ENCODE results near the gene CRISPLD2. TPM values are rescaled to one million over a fixed set of nuclear protein-coding genes. Genes with fewer than 3 reads are reported as not detected.

Gene CRISPLD2
- total and polyA plus RNA-seq, 9 of the 15 experiments (the other 6 are each of a cell fraction or from before 2014, with no cell fraction given): 0.03 to 0.24 (median 0.04) TPM; not detected in 4

GRCh38 chr16:84863481-84863814 is 43.7 kb downstream of the CRISPLD2 start:
- peaks cover 62 to 85% of the 10 kb centered on the region in 2 experiments for H3K27me3 ChIP-seq (ENCODE audit: control insufficient read depth in 2 of 2, insufficient read depth in 2 of 2, low read length in 2 of 2)
- H3K4me2 ChIP-seq (ENCODE audit: insufficient read depth, low read length): no peak overlapping the region
- no peaks in the 10 kb centered on the region for H3K9me1 ChIP-seq (ENCODE audit: control insufficient read depth, insufficient read depth, low read length)
- intact Hi-C loops (cut with micrococcal nuclease) (no loop called here), in situ Hi-C loops (cut with MboI) (no loop called here)
- no peak overlapping the region for H3K9ac ChIP-seq (ENCODE audit: insufficient read depth in 1 of 2, low read depth in 2 of 2, low read length in 2 of 2)
- POLR2A ChIA-PET: interaction anchor here (0.7 to 0.9 kb wide), 2 partner anchors 10 to 38 kb away, joined by 3 to 4 read pairs; no protein-coding TSS in a partner anchor
- no peaks in the 10 kb centered on the region for H3K9me3 ChIP-seq (replicated peaks; ENCODE audit: control insufficient read depth, insufficient read depth, low read depth, low read length)
- H3K4me3 ChIP-seq: no peak overlapping the region
- TF ChIP-seq ARHGAP35 (IDR thresholded peaks at IDR 0.05; ENCODE audit: partially characterized antibody) (no peak), ZFP36 (IDR thresholded peaks at IDR 0.05; ENCODE audit: low read depth, low read length, partially characterized antibody) (peak; percentile 41)
- no TSS peak for BruUV-seq (replicated peaks)
- DNase-seq (ENCODE audit: extremely low read depth in 1 of 4, low spot score in 3 of 4) (no peak), FAIRE-seq (no peak), ATAC-seq (no peak)
- 0 out of 2 replicates have a peak, but pooled peaks cover 3% of the 10 kb centered on the region for H4K20me1 ChIP-seq (replicated peaks; ENCODE audit: control insufficient read depth, insufficient read depth, low read length)
- no peak overlapping the region for H3K27ac ChIP-seq (ENCODE audit: extremely low read depth, low read depth, low read length)
- no peak overlapping the region for H2AFZ ChIP-seq (ENCODE audit: low read depth, low read length)
- no peaks in the 10 kb centered on the region for H3K36me3 ChIP-seq (ENCODE audit: control insufficient read depth, insufficient read depth, low read length)
- WGBS (ENCODE audit: insufficient coverage, low coverage, missing lambda C conversion rate): 36% methylated on average over 8 of the region's 8 CpGs
- no peaks in the 10 kb centered on the region for H3K79me2 ChIP-seq (ENCODE audit: control insufficient read depth, insufficient read depth, low read length)
- CTCF ChIA-PET (ENCODE audit: low intra/inter-chr PET ratio): no interaction called here
- H3K4me1 ChIP-seq (replicated peaks in 1 of 2; ENCODE audit: control insufficient read depth in 2 of 2, insufficient read depth in 2 of 2, low read length in 2 of 2): peaks cover 0 to 3% of the 10 kb centered on the region in 2 experiments; a peak in 2 of 5 replicates

GRCh38 chr16:84864326-84864955 is 44.7 kb downstream of the CRISPLD2 start:
- Histone ChIP-seq H3K79me2 (ENCODE audit: control insufficient read depth, insufficient read depth, low read length) (no peaks in the 10 kb centered on the region), H3K9ac (ENCODE audit: insufficient read depth in 1 of 2, low read depth in 2 of 2, low read length in 2 of 2) (0 out of 4 replicates have a peak overlapping the region, but pooled peaks of 1 of the 2 experiments have one; percentile 8), H3K4me1 (replicated peaks in 1 of 2; ENCODE audit: control insufficient read depth in 2 of 2, insufficient read depth in 2 of 2, low read length in 2 of 2) (peaks cover 0 to 3% of the 10 kb centered on the region in 2 experiments; a peak in 2 of 5 replicates), H3K4me2 (ENCODE audit: insufficient read depth, low read length) (no peak overlapping the region), H2AFZ (ENCODE audit: low read depth, low read length) (no peak overlapping the region), H3K36me3 (ENCODE audit: control insufficient read depth, insufficient read depth, low read length) (no peaks in the 10 kb centered on the region), H3K27me3 (ENCODE audit: control insufficient read depth in 2 of 2, insufficient read depth in 2 of 2, low read length in 2 of 2) (peaks cover 70 to 86% of the 10 kb centered on the region in 2 experiments), H3K27ac (ENCODE audit: extremely low read depth, low read depth, low read length) (no peak overlapping the region), H3K4me3 (no peak overlapping the region), H4K20me1 (replicated peaks; ENCODE audit: control insufficient read depth, insufficient read depth, low read length) (0 out of 2 replicates have a peak, but pooled peaks cover 3% of the 10 kb centered on the region), H3K9me1 (ENCODE audit: control insufficient read depth, insufficient read depth, low read length) (no peaks in the 10 kb centered on the region), H3K9me3 (replicated peaks; ENCODE audit: control insufficient read depth, insufficient read depth, low read depth, low read length) (no peaks in the 10 kb centered on the region)
- DNase-seq (ENCODE audit: extremely low read depth in 1 of 4, low spot score in 3 of 4) (no peak), FAIRE-seq (no peak), ATAC-seq (peak; percentile 37; the same call in 2 of the 3 replicates)
- TF ChIP-seq EZH2 (IDR thresholded peaks at IDR 0.05; ENCODE audit: borderline replicate concordance, low read depth, low read length): peak; percentile 52; the same call in 1 of the 2 replicates
- no peak for TF ChIP-seq BCLAF1 (IDR thresholded peaks at IDR 0.05; ENCODE audit: borderline replicate concordance in 1 of 2, control insufficient read depth in 1 of 2, low read depth in 2 of 2, low read length in 1 of 2)
- no peak for TF ChIP-seq MYC (IDR thresholded peaks at IDR 0.05; ENCODE audit: low read depth, low read length)
- TF ChIP-seq MYC (CRISPR knock-in tag; IDR thresholded peaks at IDR 0.05; ENCODE audit: borderline replicate concordance, low read depth): no peak
- TF ChIP-seq HMG20A (CRISPR knock-in tag; conservative IDR thresholded peaks at IDR 0.05): no peak
- ChIA-PET POLR2A (interaction anchor here (0.6 to 2.1 kb wide), 8 partner anchors 10 to 398 kb away, joined by 3 to 12 read pairs (median 3); no protein-coding TSS in a partner anchor), CTCF (ENCODE audit: low intra/inter-chr PET ratio) (no interaction called here)
- 7% methylated on average over 13 of the region's 13 CpGs for WGBS (ENCODE audit: insufficient coverage, low coverage, missing lambda C conversion rate)
- intact Hi-C loops (cut with micrococcal nuclease) (no loop called here), in situ Hi-C loops (cut with MboI) (no loop called here)
- no TSS peak for BruUV-seq (replicated peaks)
